Astrocyte of the spinal cord (primary cell): Measurements from ENCODE around the gene GCNT3.
A peak's percentile ranks its signal among the peaks of the same experiment; 100 is the strongest.

Experiments
- DNase-seq: peaks from one replicate; pipeline ENCODE4 v3.0.0; 2011; ENCODE audit warnings: low read depth, low spot score
- H3K4me3 ChIP-seq: 2 replicates; pipeline ENCODE4 v1.5.1; 2011; ENCODE audit warnings: low read depth, mild to moderate bottlenecking, low read length, moderate library complexity
- in situ Hi-C: cut with HindIII; loops from 2 replicates; pipeline ENCODE4 v1.10.0; 2017; ENCODE audit warnings: low sequenced_read_pairs
- TF ChIP-seq, protein P1 (sequence below): IDR thresholded peaks from 2 replicates; pipeline ENCODE4 v1.5.1; 2012; ENCODE audit warnings: low read depth, mild to moderate bottlenecking, low read length, inconsistent platforms

Gene GCNT3

DNA sequence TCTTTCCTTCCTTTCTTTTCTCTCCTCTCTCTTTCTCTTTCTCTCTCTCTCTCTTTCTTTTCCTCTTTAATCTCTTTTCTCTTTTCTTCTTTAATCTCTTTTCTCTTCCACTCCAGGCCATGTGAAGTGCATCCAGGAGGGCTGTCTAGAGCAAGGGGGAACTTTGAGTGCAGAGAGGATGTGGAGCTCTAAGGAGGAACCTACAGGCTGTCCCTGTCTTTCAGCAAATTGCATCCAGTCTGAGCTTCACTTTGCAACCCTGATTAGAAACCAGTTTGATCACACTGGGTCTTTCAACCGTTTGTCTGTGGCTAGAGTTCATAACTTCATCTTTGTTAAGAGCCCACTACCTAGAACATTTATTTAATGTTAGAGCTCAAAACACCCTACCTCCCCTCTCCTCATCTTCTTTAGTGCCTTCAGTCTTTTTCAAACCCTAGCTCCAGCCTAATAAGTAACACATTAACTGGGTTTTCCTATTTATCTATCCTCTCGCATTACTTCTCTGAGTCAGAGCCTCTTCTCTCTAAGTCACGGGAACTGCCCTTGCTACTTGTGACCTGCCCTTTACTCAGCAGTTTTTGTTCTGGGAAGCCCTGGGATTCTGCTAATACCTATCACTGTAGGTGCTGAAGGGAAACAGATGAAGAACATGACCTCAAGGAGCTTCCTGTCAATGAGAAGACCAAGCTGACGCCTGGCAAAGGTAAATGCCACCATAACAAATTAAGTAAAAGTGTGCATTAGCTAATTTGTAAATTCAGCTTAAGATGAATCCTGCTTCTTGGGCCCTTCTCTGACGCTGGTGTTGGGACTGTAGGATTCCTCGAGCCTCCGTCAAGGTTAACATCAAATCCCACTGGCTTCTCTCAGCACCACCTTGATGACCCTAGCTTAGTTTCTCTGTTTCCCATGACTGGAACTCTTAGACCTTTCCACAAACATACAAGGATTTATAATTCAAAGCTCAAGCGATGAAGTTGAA lies at the start of gene GCNT3:
Gene GCNT3 (plus strand): TSS at position 508 of the 985 bp plus-strand sequence. CDS start 6,456 bp downstream, outside the sequence.
- in situ Hi-C loops, result no loop called here
- H3K4me3 ChIP-seq, result no peak within 1 kb of the TSS
- TF ChIP-seq, protein P1, sequence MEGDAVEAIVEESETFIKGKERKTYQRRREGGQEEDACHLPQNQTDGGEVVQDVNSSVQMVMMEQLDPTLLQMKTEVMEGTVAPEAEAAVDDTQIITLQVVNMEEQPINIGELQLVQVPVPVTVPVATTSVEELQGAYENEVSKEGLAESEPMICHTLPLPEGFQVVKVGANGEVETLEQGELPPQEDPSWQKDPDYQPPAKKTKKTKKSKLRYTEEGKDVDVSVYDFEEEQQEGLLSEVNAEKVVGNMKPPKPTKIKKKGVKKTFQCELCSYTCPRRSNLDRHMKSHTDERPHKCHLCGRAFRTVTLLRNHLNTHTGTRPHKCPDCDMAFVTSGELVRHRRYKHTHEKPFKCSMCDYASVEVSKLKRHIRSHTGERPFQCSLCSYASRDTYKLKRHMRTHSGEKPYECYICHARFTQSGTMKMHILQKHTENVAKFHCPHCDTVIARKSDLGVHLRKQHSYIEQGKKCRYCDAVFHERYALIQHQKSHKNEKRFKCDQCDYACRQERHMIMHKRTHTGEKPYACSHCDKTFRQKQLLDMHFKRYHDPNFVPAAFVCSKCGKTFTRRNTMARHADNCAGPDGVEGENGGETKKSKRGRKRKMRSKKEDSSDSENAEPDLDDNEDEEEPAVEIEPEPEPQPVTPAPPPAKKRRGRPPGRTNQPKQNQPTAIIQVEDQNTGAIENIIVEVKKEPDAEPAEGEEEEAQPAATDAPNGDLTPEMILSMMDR, result no peak
- DNase-seq, result peak; percentile 9

DNA sequence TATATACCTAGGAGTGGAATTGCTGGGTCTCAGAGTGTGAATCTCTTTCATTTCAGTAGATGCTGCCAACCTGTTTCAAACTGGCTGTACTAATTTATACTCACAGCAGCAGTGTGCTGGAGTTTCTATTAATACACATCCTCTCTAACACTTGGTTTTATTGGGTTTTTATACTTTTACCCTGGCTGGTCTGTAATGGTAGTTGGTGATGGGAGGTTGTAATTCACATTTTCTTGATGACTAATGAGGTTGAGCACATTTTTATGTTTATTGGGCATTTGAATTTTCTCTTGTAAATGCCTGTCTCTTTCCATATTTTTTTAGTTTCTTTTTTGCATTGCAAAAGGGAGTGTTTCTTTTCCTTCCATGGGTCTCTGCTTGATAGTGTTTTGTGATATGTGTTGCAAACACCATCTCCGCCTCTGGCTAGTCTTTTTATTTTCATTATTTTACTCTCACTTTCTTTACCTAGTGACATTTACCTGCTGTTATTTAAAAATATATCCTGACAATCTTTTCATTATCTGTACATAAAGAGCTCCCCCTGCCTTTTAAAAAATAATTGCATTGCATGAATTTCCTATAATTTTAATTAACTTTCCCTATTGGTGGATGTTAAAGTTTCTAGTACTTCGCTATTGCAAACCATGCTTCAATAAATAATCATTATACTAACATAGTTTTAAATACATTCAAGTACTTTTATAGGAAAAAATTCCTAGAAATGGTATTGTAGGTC lies 49.0 kb upstream of the GCNT3 start:
- TF ChIP-seq, protein P1, result peak; percentile 19
- DNase-seq, result no peak
- in situ Hi-C loops, result no loop called here
- H3K4me3 ChIP-seq, result no peak overlapping the region

- no peak overlapping the region for H3K4me3 ChIP-seq
- in situ Hi-C loops, result no loop called here
- no peak for DNase-seq
- TF ChIP-seq, protein P1, result no peak
These were observed 46.3 kb upstream of the GCNT3 start for GRCh38 chr15:59565299-59565698.

GRCh38 chr15:59567324-59567723 lies 44.3 kb upstream of the GCNT3 start:
- no peak overlapping the region for H3K4me3 ChIP-seq
- TF ChIP-seq, protein P1, result no peak
- no peak for DNase-seq
- in situ Hi-C loops, result no loop called here

DNA sequence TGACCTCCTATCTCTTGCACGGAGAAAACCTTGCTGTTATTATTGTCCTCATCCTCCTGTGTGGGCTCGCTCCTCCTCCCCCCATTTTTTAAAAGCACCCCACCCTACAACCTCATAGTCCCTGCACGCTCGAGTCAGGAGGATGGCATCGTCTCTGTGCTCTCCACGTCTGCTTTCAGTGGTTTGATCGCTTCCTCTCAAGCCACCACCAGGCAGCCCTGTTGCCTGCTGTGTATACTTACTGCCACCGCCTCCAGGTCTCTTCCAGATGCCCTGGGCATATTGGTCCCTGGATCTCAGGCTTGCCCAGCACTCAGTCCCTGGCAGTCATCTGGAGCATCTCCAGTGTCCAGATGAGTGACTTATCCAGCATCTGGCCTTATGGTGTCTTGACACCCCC lies 42.1 kb upstream of the GCNT3 start:
- no peak for DNase-seq
- H3K4me3 ChIP-seq, result no peak overlapping the region
- TF ChIP-seq, protein P1, result no peak
- in situ Hi-C loops, result no loop called here

DNA sequence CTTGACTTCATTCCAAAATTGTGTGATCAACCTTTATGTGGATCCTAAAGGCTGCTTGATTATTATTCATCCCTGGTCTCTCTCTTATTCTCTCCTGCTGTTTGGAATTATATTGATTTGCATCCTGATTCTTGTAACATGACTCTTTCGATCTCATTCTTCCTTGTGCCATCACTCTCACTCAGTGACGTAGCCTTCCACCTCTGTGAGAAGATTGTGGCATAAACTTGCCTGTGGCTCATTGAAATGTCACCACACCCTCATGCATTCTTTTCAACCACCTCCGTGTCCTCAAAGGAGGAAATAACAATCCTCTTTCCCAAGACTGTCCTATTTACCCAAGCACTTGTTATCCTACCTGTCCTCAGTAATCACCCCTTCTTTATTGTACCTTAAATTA lies 41.3 kb upstream of the GCNT3 start:
- TF ChIP-seq, protein P1, result no peak
- no peak overlapping the region for H3K4me3 ChIP-seq
- no peak for DNase-seq
- in situ Hi-C loops, result no loop called here
